Ishikawa (cell line): ENCODE measurements around the gene NAA50.

Source experiments
- CEBPB ChIP-seq: IDR thresholded peaks from 2 replicates; pipeline ENCODE4 v1.6.1; 2012
- REST ChIP-seq: IDR thresholded peaks from 2 replicates; pipeline ENCODE4 v1.6.1; 2012; ENCODE audit warnings: low read depth, mild to moderate bottlenecking

- TF ChIP-seq REST (no peak), CEBPB (no peak)
These were observed 15.5 kb downstream of the NAA50 start for GRCh38 chr3:113730550-113730949.
